ES-I3 (cell line): ENCODE data around the gene MACROH2A1.

Experiments
- H3K36me3 ChIP-seq: 2 replicates; pipeline ENCODE4 v1.6.1; 2013; ENCODE audit warnings: mild to moderate bottlenecking, low read length, control low read depth, moderate library complexity; ENCODE audit not compliant: insufficient read depth
- H3K4me1 ChIP-seq: 2 replicates; pipeline ENCODE4 v1.6.1; 2013; ENCODE audit warnings: mild to moderate bottlenecking, control low read depth, low read length; ENCODE audit not compliant: insufficient read depth
- H3K9ac ChIP-seq: 2 replicates; pipeline ENCODE4 v1.6.1; 2013; ENCODE audit warnings: low read depth, mild to moderate bottlenecking, low read length, moderate library complexity
- H3K9me3 ChIP-seq: 2 replicates; pipeline ENCODE4 v1.6.1; 2013; ENCODE audit warnings: mild to moderate bottlenecking, low read length, moderate library complexity; ENCODE audit not compliant: control insufficient read depth, insufficient read depth

The MACROH2A1 gene

GRCh38 chr5:135440916-135441315 is 41.9 kb upstream of the MACROH2A1 start:
- no peak overlapping the region for H3K9ac ChIP-seq
- no peaks in the 10 kb centered on the region for H3K9me3 ChIP-seq

GRCh38 chr5:135439231-135440205 is 40.5 kb upstream of the MACROH2A1 start:
- no peaks in the 10 kb centered on the region; the same call in 1 of the 2 replicates for H3K4me1 ChIP-seq
- no peaks in the 10 kb centered on the region for H3K36me3 ChIP-seq
- H3K9me3 ChIP-seq = no peaks in the 10 kb centered on the region
- H3K9ac ChIP-seq = no peak overlapping the region

More at GRCh38 chr5:135440916-135441315, 41.9 kb upstream of the MACROH2A1 start:
- Histone ChIP-seq H3K36me3 (no peaks in the 10 kb centered on the region), H3K4me1 (no peaks in the 10 kb centered on the region; the same call in 1 of the 2 replicates)

GRCh38 chr5:135438636-135439221 is 39.7 kb upstream of the MACROH2A1 start:
- H3K9me3 ChIP-seq = no peaks in the 10 kb centered on the region
- no peaks in the 10 kb centered on the region for H3K36me3 ChIP-seq
- H3K4me1 ChIP-seq = peaks cover 6% of the 10 kb centered on the region; the same call in 1 of the 2 replicates
- H3K9ac ChIP-seq = no peak overlapping the region

GRCh38 chr5:135437796-135438560 is 38.9 kb upstream of the MACROH2A1 start:
- no peaks in the 10 kb centered on the region for H3K9me3 ChIP-seq
- peaks cover 6% of the 10 kb centered on the region; the same call in 1 of the 2 replicates for H3K4me1 ChIP-seq
- no peaks in the 10 kb centered on the region for H3K36me3 ChIP-seq
- H3K9ac ChIP-seq = no peak overlapping the region

GRCh38 chr5:135437422-135437795 is 38.4 kb upstream of the MACROH2A1 start:
- Histone ChIP-seq H3K9me3 (no peaks in the 10 kb centered on the region), H3K9ac (no peak overlapping the region), H3K4me1 (peaks cover 6% of the 10 kb centered on the region; the same call in 1 of the 2 replicates), H3K36me3 (no peaks in the 10 kb centered on the region)

GRCh38 chr5:135436951-135437418 is 38.0 kb upstream of the MACROH2A1 start:
- Histone ChIP-seq H3K4me1 (peaks cover 6% of the 10 kb centered on the region; the same call in 1 of the 2 replicates), H3K36me3 (no peaks in the 10 kb centered on the region), H3K9me3 (no peaks in the 10 kb centered on the region), H3K9ac (no peak overlapping the region)

- H3K4me1 ChIP-seq = peaks cover 6% of the 10 kb centered on the region; the same call in 1 of the 2 replicates
- no peaks in the 10 kb centered on the region for H3K9me3 ChIP-seq
- H3K9ac ChIP-seq = no peak overlapping the region
Observed at GRCh38 chr5:135435467-135436330, 36.7 kb upstream of the MACROH2A1 start.

GRCh38 chr5:135434591-135435466 is 35.8 kb upstream of the MACROH2A1 start:
- Histone ChIP-seq H3K9ac (no peak overlapping the region), H3K9me3 (no peaks in the 10 kb centered on the region), H3K36me3 (no peaks in the 10 kb centered on the region), H3K4me1 (peaks cover 6% of the 10 kb centered on the region; the same call in 1 of the 2 replicates)

More at GRCh38 chr5:135435467-135436330, 36.7 kb upstream of the MACROH2A1 start:
- H3K36me3 ChIP-seq = no peaks in the 10 kb centered on the region

GRCh38 chr5:135433681-135434426 is 34.8 kb upstream of the MACROH2A1 start:
- H3K9me3 ChIP-seq = no peaks in the 10 kb centered on the region
- peaks cover 6% of the 10 kb centered on the region; the same call in 1 of the 2 replicates for H3K4me1 ChIP-seq
- no peak overlapping the region for H3K9ac ChIP-seq
- H3K36me3 ChIP-seq = no peaks in the 10 kb centered on the region

GRCh38 chr5:135432113-135432512 is 33.1 kb upstream of the MACROH2A1 start:
- Histone ChIP-seq H3K36me3 (no peaks in the 10 kb centered on the region), H3K4me1 (peaks cover 6% of the 10 kb centered on the region; the same call in 1 of the 2 replicates), H3K9me3 (no peaks in the 10 kb centered on the region; the same call in 1 of the 2 replicates), H3K9ac (no peak overlapping the region)

- H3K9me3 ChIP-seq = no peaks in the 10 kb centered on the region; the same call in 1 of the 2 replicates
- no peaks in the 10 kb centered on the region for H3K36me3 ChIP-seq
- no peak overlapping the region for H3K9ac ChIP-seq
- H3K4me1 ChIP-seq = peaks cover 6% of the 10 kb centered on the region; the same call in 1 of the 2 replicates
Observed at GRCh38 chr5:135430135-135430437, 31.1 kb upstream of the MACROH2A1 start.
